Measurements from ENCODE around the gene ARPC1A. TPM values are rescaled to one million over a fixed set of nuclear protein-coding genes. Genes with fewer than 3 reads are reported as not detected.
A peak's percentile ranks its signal among the peaks of the same experiment; 100 is the strongest.

Gene ARPC1A
- polyA plus RNA-seq, 1 of the 3 experiments (the other 2 are of a cell fraction) = 306 TPM

DNA sequence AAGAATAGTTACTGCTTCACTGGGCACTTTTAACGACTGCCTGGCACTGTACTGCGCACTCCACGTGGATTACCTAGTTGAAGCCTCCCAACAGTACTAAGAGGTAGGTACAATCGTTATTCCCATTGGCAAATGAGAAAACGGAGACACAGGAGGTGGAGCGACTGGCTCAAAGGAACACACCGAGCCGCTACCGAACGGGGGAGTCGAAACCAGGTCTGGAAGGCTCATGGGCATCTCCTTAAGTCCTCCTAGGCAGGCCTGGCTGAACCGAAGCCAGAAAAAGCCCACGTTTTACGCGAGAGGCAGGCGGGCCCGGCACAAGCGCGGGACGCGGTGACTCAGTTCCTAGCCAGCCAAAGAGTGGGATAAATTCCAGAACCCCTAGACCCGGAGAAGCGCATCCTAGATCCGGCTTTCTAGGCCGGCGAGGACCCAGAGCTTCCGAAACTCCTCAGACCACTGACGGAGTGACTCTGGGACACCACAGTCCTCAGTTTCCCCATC, 82.2 kb downstream of the ARPC1A start (continued):
- TF ChIP-seq SMC3 (IDR thresholded peaks at IDR 0.05; ENCODE audit: low read depth, low read length) = no peak
- TF ChIP-seq, protein P1, sequence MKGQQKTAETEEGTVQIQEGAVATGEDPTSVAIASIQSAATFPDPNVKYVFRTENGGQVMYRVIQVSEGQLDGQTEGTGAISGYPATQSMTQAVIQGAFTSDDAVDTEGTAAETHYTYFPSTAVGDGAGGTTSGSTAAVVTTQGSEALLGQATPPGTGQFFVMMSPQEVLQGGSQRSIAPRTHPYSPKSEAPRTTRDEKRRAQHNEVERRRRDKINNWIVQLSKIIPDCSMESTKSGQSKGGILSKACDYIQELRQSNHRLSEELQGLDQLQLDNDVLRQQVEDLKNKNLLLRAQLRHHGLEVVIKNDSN (IDR thresholded peaks at IDR 0.05; ENCODE audit: borderline replicate concordance, low read depth) = no peak
- TF ChIP-seq EP300 (IDR thresholded peaks at IDR 0.05; ENCODE audit: borderline replicate concordance in 1 of 2, low read depth in 1 of 2, low read length in 1 of 2) = no peak
- TF ChIP-seq, protein P2, sequence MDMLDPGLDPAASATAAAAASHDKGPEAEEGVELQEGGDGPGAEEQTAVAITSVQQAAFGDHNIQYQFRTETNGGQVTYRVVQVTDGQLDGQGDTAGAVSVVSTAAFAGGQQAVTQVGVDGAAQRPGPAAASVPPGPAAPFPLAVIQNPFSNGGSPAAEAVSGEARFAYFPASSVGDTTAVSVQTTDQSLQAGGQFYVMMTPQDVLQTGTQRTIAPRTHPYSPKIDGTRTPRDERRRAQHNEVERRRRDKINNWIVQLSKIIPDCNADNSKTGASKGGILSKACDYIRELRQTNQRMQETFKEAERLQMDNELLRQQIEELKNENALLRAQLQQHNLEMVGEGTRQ (IDR thresholded peaks at IDR 0.05; ENCODE audit: borderline replicate concordance, low read depth, low read length) = no peak
- 0 out of 2 replicates have a peak, but pooled peaks have one; percentile 43 for TF ChIP-seq TAF1 (IDR thresholded peaks at IDR 0.05; ENCODE audit: borderline replicate concordance, low read depth, low read length)
- TF ChIP-seq TCF12 (IDR thresholded peaks at IDR 0.05) = no peak
- TF ChIP-seq NFIC (IDR thresholded peaks at IDR 0.05; ENCODE audit: borderline replicate concordance) = peak; percentile 43; the same call in 1 of the 2 replicates
- TF ChIP-seq FOXM1 (IDR thresholded peaks at IDR 0.05; ENCODE audit: low read depth) = no peak
- no peak for TF ChIP-seq CHD2 (IDR thresholded peaks at IDR 0.05; ENCODE audit: low read length, partially characterized antibody)

DNA sequence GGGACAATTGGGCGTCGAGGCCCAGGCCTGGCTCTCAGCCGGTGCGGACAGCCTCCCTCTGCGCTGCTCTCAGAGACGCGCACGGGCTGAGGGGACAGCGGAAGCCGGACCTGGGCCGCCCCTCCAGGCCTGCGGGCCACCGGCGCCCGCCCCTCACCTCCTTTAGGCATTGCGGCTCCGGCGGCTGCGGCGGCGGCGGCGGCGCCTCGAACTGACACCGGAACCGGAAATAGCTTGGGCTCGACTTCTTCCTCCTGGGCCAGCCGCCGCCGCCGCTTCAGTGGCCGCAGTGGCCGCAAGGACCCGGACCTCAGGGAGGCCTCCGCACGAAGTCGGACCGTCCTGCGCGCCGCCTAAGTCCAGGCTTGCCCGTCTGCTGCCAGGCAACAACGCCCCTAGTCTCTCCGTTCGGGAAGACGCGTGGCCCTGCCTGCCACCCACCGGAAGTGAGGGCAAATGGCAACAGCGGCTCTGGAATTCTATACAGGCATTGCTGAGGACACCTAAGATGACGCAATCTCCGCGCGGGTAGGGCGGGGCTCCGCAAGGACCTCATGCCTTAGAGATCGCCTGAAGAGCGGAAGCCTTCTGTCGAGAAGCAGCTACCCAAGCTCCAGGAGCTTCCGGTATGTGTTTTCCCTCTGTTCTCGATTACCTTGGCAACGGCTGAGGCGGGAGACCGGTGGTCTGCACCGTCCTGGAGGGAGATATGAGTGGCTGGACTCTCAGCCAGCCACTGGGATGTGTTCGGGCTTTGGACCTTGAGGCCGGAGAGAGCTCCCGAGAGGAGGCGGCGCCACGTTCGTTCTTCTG, 82.9 kb downstream of the ARPC1A start, which contains the start of the genes BUD31 and PDAP1:
TSS of gene BUD31 (plus strand) at position 591 of the 813 bp plus-strand sequence. CDS start 2,124 bp downstream, outside the sequence.
TSS of gene PDAP1 (minus strand) at position 219 of the 813 bp plus-strand sequence. CDS start at position 170, 49 bp downstream.
- peak within 1 kb of the TSS; percentile 69 for H2AFZ ChIP-seq (ENCODE audit: low read depth)
- peak within 1 kb of the TSS; percentile 85 to 97 for H3K4me3 ChIP-seq (ENCODE audit: low read depth in 2 of 2, low read length in 1 of 2)
- H3K79me2 ChIP-seq (ENCODE audit: insufficient read depth) = peaks cover 100% of the 10 kb centered on the region
- peaks cover 15 to 28% of the 10 kb centered on the region in 2 experiments for H3K4me1 ChIP-seq (ENCODE audit: control insufficient read depth in 1 of 2, insufficient read depth in 2 of 2, low read depth in 1 of 2, low read length in 1 of 2)
- peak within 1 kb of the TSS; percentile 96 for H3K9ac ChIP-seq
- 2% methylated on average over 33 of the region's 72 CpGs for WGBS (ENCODE audit: low lambda C conversion rate)
- peaks cover 52% of the 10 kb centered on the region for H4K20me1 ChIP-seq (ENCODE audit: insufficient read depth)
- H3F3A ChIP-seq (replicated peaks; ENCODE audit: insufficient read depth) = peaks cover 14% of the 10 kb centered on the region
- no peaks in the 10 kb centered on the region for H3K9me3 ChIP-seq
- CTCF ChIA-PET = interaction anchor here (0.7 to 3.5 kb wide), 5 partner anchors 9 to 368 kb away, joined by 3 to 16 read pairs (median 4); no protein-coding TSS in a partner anchor
- H3K27ac ChIP-seq (ENCODE audit: low read depth in 2 of 2, low read length in 1 of 2) = peak within 1 kb of the TSS; percentile 98 to 99
- no peaks in the 10 kb centered on the region for H3K27me3 ChIP-seq (ENCODE audit: insufficient read depth)
- POLR2A ChIA-PET = interaction anchor here (0.6 to 5.2 kb wide), 17 partner anchors 12 to 1019 kb away, joined by 3 to 102 read pairs (median 4); partner anchors contain the start of genes AP4M1, ARPC1A, CPSF4 and FAM200A
- H3K36me3 ChIP-seq (replicated peaks in 1 of 2; ENCODE audit: control insufficient read depth in 1 of 2, insufficient read depth in 2 of 2, low read length in 1 of 2) = peaks cover 43 to 49% of the 10 kb centered on the region in 2 experiments
- peak; percentile 98 for DNase-seq
- H3K9me2 ChIP-seq = no peaks in the 10 kb centered on the region
- H3K4me2 ChIP-seq = peak within 1 kb of the TSS; percentile 91
- TF ChIP-seq RFX5 (IDR thresholded peaks at IDR 0.05; ENCODE audit: low read length) = 0 out of 2 replicates have a peak, but pooled peaks have one; percentile 45
- TF ChIP-seq, protein P1 (IDR thresholded peaks at IDR 0.05; ENCODE audit: borderline replicate concordance, low read depth) = no peak
- peak; percentile 5; the same call in 1 of the 2 replicates for TF ChIP-seq SMC3 (IDR thresholded peaks at IDR 0.05; ENCODE audit: low read depth, low read length)
- TF ChIP-seq, protein P3, sequence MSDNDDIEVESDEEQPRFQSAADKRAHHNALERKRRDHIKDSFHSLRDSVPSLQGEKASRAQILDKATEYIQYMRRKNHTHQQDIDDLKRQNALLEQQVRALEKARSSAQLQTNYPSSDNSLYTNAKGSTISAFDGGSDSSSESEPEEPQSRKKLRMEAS (IDR thresholded peaks at IDR 0.05; ENCODE audit: low read depth) = peak; percentile 93; the same call in 1 of the 2 replicates
- TF ChIP-seq, protein P4, sequence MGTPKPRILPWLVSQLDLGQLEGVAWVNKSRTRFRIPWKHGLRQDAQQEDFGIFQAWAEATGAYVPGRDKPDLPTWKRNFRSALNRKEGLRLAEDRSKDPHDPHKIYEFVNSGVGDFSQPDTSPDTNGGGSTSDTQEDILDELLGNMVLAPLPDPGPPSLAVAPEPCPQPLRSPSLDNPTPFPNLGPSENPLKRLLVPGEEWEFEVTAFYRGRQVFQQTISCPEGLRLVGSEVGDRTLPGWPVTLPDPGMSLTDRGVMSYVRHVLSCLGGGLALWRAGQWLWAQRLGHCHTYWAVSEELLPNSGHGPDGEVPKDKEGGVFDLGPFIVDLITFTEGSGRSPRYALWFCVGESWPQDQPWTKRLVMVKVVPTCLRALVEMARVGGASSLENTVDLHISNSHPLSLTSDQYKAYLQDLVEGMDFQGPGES (IDR thresholded peaks at IDR 0.05; ENCODE audit: low read depth, low read length) = no peak
- TF ChIP-seq, protein P5, sequence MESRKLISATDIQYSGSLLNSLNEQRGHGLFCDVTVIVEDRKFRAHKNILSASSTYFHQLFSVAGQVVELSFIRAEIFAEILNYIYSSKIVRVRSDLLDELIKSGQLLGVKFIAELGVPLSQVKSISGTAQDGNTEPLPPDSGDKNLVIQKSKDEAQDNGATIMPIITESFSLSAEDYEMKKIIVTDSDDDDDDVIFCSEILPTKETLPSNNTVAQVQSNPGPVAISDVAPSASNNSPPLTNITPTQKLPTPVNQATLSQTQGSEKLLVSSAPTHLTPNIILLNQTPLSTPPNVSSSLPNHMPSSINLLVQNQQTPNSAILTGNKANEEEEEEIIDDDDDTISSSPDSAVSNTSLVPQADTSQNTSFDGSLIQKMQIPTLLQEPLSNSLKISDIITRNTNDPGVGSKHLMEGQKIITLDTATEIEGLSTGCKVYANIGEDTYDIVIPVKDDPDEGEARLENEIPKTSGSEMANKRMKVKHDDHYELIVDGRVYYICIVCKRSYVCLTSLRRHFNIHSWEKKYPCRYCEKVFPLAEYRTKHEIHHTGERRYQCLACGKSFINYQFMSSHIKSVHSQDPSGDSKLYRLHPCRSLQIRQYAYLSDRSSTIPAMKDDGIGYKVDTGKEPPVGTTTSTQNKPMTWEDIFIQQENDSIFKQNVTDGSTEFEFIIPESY (IDR thresholded peaks at IDR 0.05; ENCODE audit: borderline replicate concordance, low read depth) = 0 out of 2 replicates have a peak, but pooled peaks have one; percentile 12
- no peak for TF ChIP-seq CHD2 (IDR thresholded peaks at IDR 0.05; ENCODE audit: low read length, partially characterized antibody)
- TF ChIP-seq MEF2A (IDR thresholded peaks at IDR 0.05; ENCODE audit: borderline replicate concordance, low read depth) = no peak
- TF ChIP-seq RXRA (IDR thresholded peaks at IDR 0.05; ENCODE audit: borderline replicate concordance, low read depth) = no peak
- TF ChIP-seq RAD21 (IDR thresholded peaks at IDR 0.05; ENCODE audit: low read length) = no peak
- TF ChIP-seq TAF1 (IDR thresholded peaks at IDR 0.05; ENCODE audit: borderline replicate concordance, low read depth, low read length) = peak; percentile 96
- TF ChIP-seq POLR2AphosphoS5 (IDR thresholded peaks at IDR 0.05; ENCODE audit: low read depth, low read length) = peak; percentile 99
- TF ChIP-seq FOXJ3 (CRISPR knock-in tag; IDR thresholded peaks at IDR 0.05) = no peak; the same call in 1 of the 2 replicates
- peak; percentile 90 for TF ChIP-seq GABPA (IDR thresholded peaks at IDR 0.05; ENCODE audit: low read depth)
- TF ChIP-seq NFIC (IDR thresholded peaks at IDR 0.05; ENCODE audit: borderline replicate concordance) = no peak
- TF ChIP-seq YY1 (IDR thresholded peaks at IDR 0.05; ENCODE audit: low read depth) = peak; percentile 73
- TF ChIP-seq FOXM1 (IDR thresholded peaks at IDR 0.05; ENCODE audit: low read depth) = no peak

Measured in SK-N-SH (cell line).